K562 (cell line): ENCODE data around the gene ADCYAP1. TPM values are rescaled to one million over a fixed set of nuclear protein-coding genes. Genes with fewer than 3 reads are reported as not detected.

Experiments used
- ATAC-seq: fragments of 200-7000 bp; cut with Tn5 transposase; 3 replicates; pipeline ENCODE4 v1.9.1; 2020; ENCODE audit warnings: moderate library complexity
- Bru-seq: library from RNA; stranded (reverse); fragments of 400-500 nt; gene quantifications from one replicate; lab custom pipeline; 2021; lab: Mats Ljungman, UMichigan
- BruChase-seq, 2 experiments: library from RNA; stranded (reverse); fragments of 400-500 nt; gene quantifications; one replicate each; lab custom pipeline; 2021; lab: Mats Ljungman, UMichigan
- BruUV-seq: library from RNA; stranded (reverse); fragments of 400-500 nt; replicated peaks from 2 replicates; lab custom pipeline; 2021; lab: Mats Ljungman, UMichigan
- CTCF ChIA-PET: fragments of 300-600 bp; formaldehyde crosslinking; extraction: SDS; loops from one replicate; lab custom pipeline; 2021; ENCODE audit warnings: low intra/inter-chr PET ratio; lab: Yijun Ruan, JAX
- POLR2A ChIA-PET: fragments of 300-600, 350-650 bp; sonication (Branson Sonifier 250); formaldehyde crosslinking; extraction: SDS; loops from one replicate; lab custom pipeline; 2021; ENCODE audit warnings: antibody characterized with exemption, inconsistent platforms; lab: Yijun Ruan, JAX
- DNase-seq, 4 experiments: peaks; one replicate each; pipeline versions ENCODE4 v3.0.0 to v3.0.0-alpha.2; 2011 to 2018; ENCODE audit warnings: low spot score in 3 of 4, mixed read lengths in 3 of 4; ENCODE audit errors: extremely low read depth in 1 of 4
- FAIRE-seq: peaks from 2 replicates; lab custom pipeline; 2011; peaks lifted over from hg19 to GRCh38; lab: Jason Lieb, UNC
- H2AFZ ChIP-seq: 2 replicates; pipeline ENCODE4 v1.6.0; 2011; ENCODE audit warnings: low read depth, low read length, control low read depth, inconsistent platforms
- H3K27ac ChIP-seq: fragments of 200-600 bp; 3 replicates; pipeline ENCODE4 v1.8.0; 2011; ENCODE audit warnings: low read depth, mild to moderate bottlenecking, control low read depth, inconsistent platforms, low read length, moderate library complexity, mixed read lengths; ENCODE audit errors: extremely low read depth
- H3K27me3 ChIP-seq, 2 experiments: fragments of 300-600 bp in 1 of 2; 2 replicates in 1 of 2; 3 replicates in 1 of 2; pipeline versions ENCODE4 v1.6.0 to v1.8.0; 2011; ENCODE audit warnings: inconsistent platforms in 2 of 2, low read length in 2 of 2, mild to moderate bottlenecking in 1 of 2, mixed read lengths in 1 of 2, moderate library complexity in 1 of 2; ENCODE audit not compliant: control insufficient read depth in 2 of 2, insufficient read depth in 2 of 2
- H3K36me3 ChIP-seq: fragments of 300-600 bp; 3 replicates; pipeline ENCODE4 v1.8.0; 2011; ENCODE audit warnings: mild to moderate bottlenecking, low read length, inconsistent platforms; ENCODE audit not compliant: control insufficient read depth, insufficient read depth
- H3K4me1 ChIP-seq, 2 experiments: fragments of 200-600 bp in 1 of 2; replicated peaks in 1 of 2; 2 replicates in 1 of 2; 3 replicates in 1 of 2; pipeline versions ENCODE4 v1.5.1 to v1.8.0; 2011; ENCODE audit warnings: inconsistent platforms in 2 of 2, low read length in 2 of 2, mild to moderate bottlenecking in 1 of 2, mixed read lengths in 1 of 2, moderate library complexity in 1 of 2; ENCODE audit not compliant: control insufficient read depth in 2 of 2, insufficient read depth in 2 of 2
- H3K4me2 ChIP-seq: 2 replicates; pipeline ENCODE4 v1.6.1; 2011; ENCODE audit warnings: low read length, control low read depth, inconsistent platforms, mixed read lengths; ENCODE audit not compliant: insufficient read depth
- H3K4me3 ChIP-seq: fragments of 200-600 bp; sonication (generic), shearing (Covaris generic); 2 replicates; pipeline ENCODE4 v1.5.1; 2016; ENCODE audit warnings: control low read depth, inconsistent platforms
- H3K79me2 ChIP-seq: fragments of 200-600 bp; 3 replicates; pipeline ENCODE4 v1.8.0; 2011; ENCODE audit warnings: low read length, inconsistent platforms; ENCODE audit not compliant: control insufficient read depth, insufficient read depth
- H3K9ac ChIP-seq, 2 experiments: 2 replicates each; pipeline versions ENCODE4 v1.6.0 to v1.6.1; 2011; ENCODE audit warnings: low read depth in 2 of 2, low read length in 2 of 2, control low read depth in 1 of 2, inconsistent platforms in 1 of 2, mild to moderate bottlenecking in 1 of 2, mixed read lengths in 1 of 2; ENCODE audit not compliant: insufficient read depth in 1 of 2
- H3K9me1 ChIP-seq: one replicate; pipeline ENCODE4 v1.6.0; 2011; ENCODE audit warnings: inconsistent platforms, mild to moderate bottlenecking, low read length, moderate library complexity; ENCODE audit not compliant: control insufficient read depth, insufficient read depth
- H3K9me3 ChIP-seq: replicated peaks from 2 replicates; pipeline ENCODE4 v1.5.1; 2011; ENCODE audit warnings: low read depth, low read length, inconsistent platforms; ENCODE audit not compliant: control insufficient read depth, insufficient read depth
- H4K20me1 ChIP-seq: replicated peaks from 2 replicates; pipeline ENCODE4 v1.6.1; 2011; ENCODE audit warnings: low read length, inconsistent platforms, mixed read lengths; ENCODE audit not compliant: control insufficient read depth, insufficient read depth
- BRD9 ChIP-seq: fragments of 450-650 bp; IDR thresholded peaks from 2 replicates; pipeline ENCODE4 v1.6.1; 2018; ENCODE audit warnings: low read depth; ENCODE audit not compliant: partially characterized antibody
- C11orf30 ChIP-seq: fragments of 450-650 bp; IDR thresholded peaks from 2 replicates; pipeline ENCODE4 v1.6.1; 2016; ENCODE audit warnings: low read depth, mild to moderate bottlenecking
- CTCF ChIP-seq, 3 experiments: IDR thresholded peaks in 2 of 3; conservative IDR thresholded peaks in 1 of 3; 2 replicates each; pipeline ENCODE4 v1.5.1; 2011 to 2012; ENCODE audit warnings: low read length in 3 of 3, mild to moderate bottlenecking in 3 of 3, control low read depth in 2 of 3, improper control_type of control experiment in 1 of 3, inconsistent platforms in 1 of 3, low read depth in 1 of 3, mixed read lengths in 1 of 3, moderate library complexity in 1 of 3; ENCODE audit not compliant: insufficient read depth in 2 of 3
- OTX1 ChIP-seq: fragments of 450-650 bp; formaldehyde crosslinking; IDR thresholded peaks from 2 replicates; pipeline ENCODE4 v1.4.0; 2022; ENCODE audit warnings: mild to moderate bottlenecking
- RAD21 ChIP-seq, 2 experiments: fragments of 250-450 bp in 1 of 2; fragments of 450-650 bp in 1 of 2; sonication (Bioruptor Pico) in 1 of 2; formaldehyde crosslinking in 1 of 2; IDR thresholded peaks in 1 of 2; conservative IDR thresholded peaks in 1 of 2; 2 replicates each; pipeline versions ENCODE4 v1.4.0 to v1.8.0; 2020 to 2022; ENCODE audit warnings: mild to moderate bottlenecking in 2 of 2, moderate library complexity in 1 of 2
- SIX5 ChIP-seq, 2 experiments: IDR thresholded peaks; 2 replicates each; pipeline ENCODE4 v1.6.1; 2011; ENCODE audit warnings: low read length in 2 of 2, borderline replicate concordance in 1 of 2, low read depth in 1 of 2, mild to moderate bottlenecking in 1 of 2, moderate library complexity in 1 of 2; ENCODE audit not compliant: insufficient read depth in 1 of 2
- SLC30A9 ChIP-seq: fragments of 250-450 bp; sonication (Bioruptor Pico); IDR thresholded peaks from 2 replicates; pipeline ENCODE4 v1.8.0; 2022; ENCODE audit warnings: mild to moderate bottlenecking, moderate library complexity
- SMARCB1 ChIP-seq: IDR thresholded peaks from 2 replicates; pipeline ENCODE4 v1.6.1; 2011; ENCODE audit warnings: improper control_type of control experiment, low read depth; ENCODE audit not compliant: insufficient read length
- ZBTB26 ChIP-seq: fragments of 450-650 bp; formaldehyde crosslinking; IDR thresholded peaks from 2 replicates; pipeline ENCODE4 v1.4.0; 2022; ENCODE audit warnings: missing genetic modification characterization
- ZNF512 ChIP-seq: IDR thresholded peaks from 2 replicates; pipeline ENCODE4 v1.6.1; 2016; ENCODE audit warnings: missing genetic modification characterization, missing compliant biosample characterization
- ZNF76 ChIP-seq: fragments of 250-450 bp; sonication (Bioruptor Pico); IDR thresholded peaks from 2 replicates; pipeline ENCODE4 v1.4.0; 2020; ENCODE audit warnings: mild to moderate bottlenecking, moderate library complexity, borderline replicate concordance
- WGBS: fragments of 100-300 bp; shearing (Covaris generic); methylation state at CpG from one replicate; pipeline ENCODE4 v1.1.6; 2016; ENCODE audit warnings: low coverage, mixed read lengths; ENCODE audit not compliant: insufficient coverage; ENCODE audit errors: missing lambda C conversion rate; 5-methylcytosine and 5-hydroxymethylcytosine counted together
- in situ Hi-C: fragments of 300-500 bp; cut with MboI; formaldehyde crosslinking; loops from 4 replicates; pipeline ENCODE4 v1.15.0; 2018; ENCODE audit warnings: inconsistent platforms, mixed read lengths
- intact Hi-C: fragments of 100-400 bp; cut with micrococcal nuclease; formaldehyde crosslinking; loops from 2 replicates; pipeline ENCODE4 v1.14.2; 2022
- long read RNA-seq, 3 experiments: library from polyadenylated mRNA in 2 of 3; library from RNA in 1 of 3; unstranded in 2 of 3; stranded (forward) in 1 of 3; transcript quantifications; one replicate each; pipeline ENCODE4 v2.0.0, GENCODE V29; 2019 to 2022
- polyA minus RNA-seq, 3 experiments: library from RNA; depleted of rRNA, polyadenylated mRNA; stranded (reverse); fragments of >200 nt; gene quantifications; 2 replicates each; pipeline ENCODE4 v1.2.3, GENCODE V29; 2011
- polyA plus RNA-seq, 8 experiments: library from polyadenylated mRNA; depleted of rRNA in 4 of 8; stranded (reverse) in 5 of 8; unstranded in 3 of 8; fragments of >200 nt; fragmentation: Nextera tagmentation in 2 of 8; fragmentation: Illumina TruSeq in 1 of 8; extraction: Ambion mirVana in 2 of 8; extraction: Trizol in 1 of 8; gene quantifications; 2 replicates each; pipeline versions ENCODE4 v1.2.1 to v1.2.3, GENCODE V29; 2011 to 2014; ENCODE audit warnings: inconsistent platforms in 1 of 8, missing spikeins in 1 of 8
- total RNA-seq, 7 experiments: library from RNA; depleted of rRNA in 6 of 7; stranded (reverse); fragments of >200 nt in 6 of 7; fragmentation: Illumina TruSeq in 2 of 7; extraction: Trizol in 2 of 7; gene quantifications; 2 replicates each; pipeline versions ENCODE4 v1.2.1 to v1.2.3, GENCODE V29; 2011 to 2021; ENCODE audit warnings: low replicate concordance in 1 of 7

ADCYAP1 gene
- total RNA-seq (2011; cell fraction: chromatin; rRNA removed; ENCODE audit: low replicate concordance), result not detected in 2 replicates
- total RNA-seq (2011; cell fraction: nucleolus; rRNA removed), result not detected in 2 replicates
- not detected in 2 replicates for total RNA-seq (2011; cell fraction: nucleoplasm; rRNA removed)
- total RNA-seq (2014; rRNA removed) (not detected in 2 replicates), total RNA-seq (2014; rRNA removed; fragmentation: Illumina TruSeq; extraction: Trizol) (not detected in 2 replicates), total RNA-seq (2015; rRNA removed; fragmentation: Illumina TruSeq; extraction: Trizol) (0.15 TPM in 1 of 2 replicates, not detected in the other), total RNA-seq (2021) (not detected in 2 replicates), polyA plus RNA-seq (2011; rRNA removed) (not detected in 2 replicates), polyA plus RNA-seq (2014; fragmentation: Illumina TruSeq; extraction: Trizol) (not detected in 2 replicates), polyA plus RNA-seq (2014; fragmentation: Nextera tagmentation; extraction: Ambion mirVana) (under 1 TPM in 1 of 2 experiments, not detected in 1; 0.03 TPM), polyA plus RNA-seq (2014; rRNA removed) (not detected in 2 replicates), polyA minus RNA-seq (2011; rRNA and poly(A)+ RNA removed) (not detected in 2 replicates), Bru-seq, nascent RNA (not detected), BruChase-seq, experiment 1, labeled RNA remaining after a 2-hour chase (not detected), BruChase-seq, experiment 2, labeled RNA remaining after a 6-hour chase (not detected)
- not detected in 2 replicates for polyA plus RNA-seq (2011; cell fraction: cytosol; rRNA removed)
- not detected in 2 replicates for polyA plus RNA-seq (2011; cell fraction: nucleus; rRNA removed)
- polyA plus RNA-seq (2012), result 0.21 and 0.26 TPM in 2 replicates
- polyA minus RNA-seq (2011; cell fraction: cytosol; rRNA and poly(A)+ RNA removed), result not detected in 2 replicates
- polyA minus RNA-seq (2011; cell fraction: nucleus; rRNA and poly(A)+ RNA removed), result not detected in 2 replicates
- long read RNA-seq, experiment 1, result 0 reads
- long read RNA-seq, experiment 2, result 0 reads
- long read RNA-seq, experiment 3, result 0 reads

- no peaks in the 10 kb centered on the region for H3K9me3 ChIP-seq
- no peaks in the 10 kb centered on the region for H3K79me2 ChIP-seq
- H4K20me1 ChIP-seq, result no peaks in the 10 kb centered on the region
- no peak within 1 kb of the TSS for H2AFZ ChIP-seq
- no peak within 1 kb of the TSS for H3K4me3 ChIP-seq
- in situ Hi-C loops, result no loop called here
- no peak within 1 kb of the TSS for H3K4me2 ChIP-seq
- no peaks in the 10 kb centered on the region for H3K36me3 ChIP-seq
- ChIA-PET POLR2A (interaction anchor here (0.6 to 0.7 kb wide), 3 partner anchors 27 to 174 kb away, joined by 3 read pairs; no protein-coding TSS in a partner anchor), CTCF (interaction anchor here (0.6 kb wide), 2 partner anchors 38 to 539 kb away, joined by 3 to 5 read pairs; no protein-coding TSS in a partner anchor)
- H3K9me1 ChIP-seq, result no peaks in the 10 kb centered on the region
- H3K4me1 ChIP-seq, result peaks cover 0 to 44% of the 10 kb centered on the region in 2 experiments; a peak in 3 of 5 replicates
- no peak within 1 kb of the TSS for H3K9ac ChIP-seq
- DNase-seq (peak in 1 of 4 experiments; percentile 20), ATAC-seq (peak; percentile 44; the same call in 2 of the 3 replicates), FAIRE-seq (no peak)
- 9% methylated on average over 50 of the region's 51 CpGs for WGBS
- no peak within 1 kb of the TSS for H3K27ac ChIP-seq
- peaks cover 45 to 61% of the 10 kb centered on the region in 2 experiments; a peak in 4 of 5 replicates for H3K27me3 ChIP-seq
- BruUV-seq, result no TSS peak
- intact Hi-C loops, result no loop called here
- TF ChIP-seq BRD9 (no peak), ZNF512 (tag) (peak; percentile 68), SMARCB1 (no peak), RAD21 (CRISPR knock-in tag; conservative IDR thresholded peaks at IDR 0.05 in 1 of 2, IDR thresholded peaks at IDR 0.05 in 1 of 2) (peak; percentile 29 to 42), SLC30A9 (CRISPR knock-in tag) (no peak), ZBTB26 (peak; percentile 80; the same call in 1 of the 2 replicates), ZNF76 (CRISPR knock-in tag) (no peak), C11orf30 (no peak), SIX5 (IDR thresholded peaks at IDR 0.05; ENCODE audit: borderline replicate concordance in 1 of 2, insufficient read depth in 1 of 2, low read depth in 1 of 2, low read length in 2 of 2) (no peak), OTX1 (peak; percentile 65; the same call in 1 of the 2 replicates), CTCF (IDR thresholded peaks at IDR 0.05 in 2 of 3, conservative IDR thresholded peaks at IDR 0.05 in 1 of 3; ENCODE audit: insufficient read depth in 2 of 3, low read depth in 1 of 3, low read length in 3 of 3) (peak in 1 of 3 experiments; percentile 36; a peak in 3 of 6 replicates)
These were observed at the start of gene ADCYAP1 for GRCh38 chr18:904218-905090. TSS of gene ADCYAP1 (plus strand) at chr18:904871. CDS start at chr18:905387, 516 bp downstream.
